Natural killer cell treated with Interleukin-12 subunit alpha and Interleukin-12 subunit beta and Interleukin-15 and Interleukin-18, amount 100 ng/mL, for 72 hours (primary cell): ENCODE data around the gene DENND2C. TPM values are rescaled to one million over a fixed set of nuclear protein-coding genes. Genes with fewer than 3 reads are reported as not detected.

Experiments
- ATAC-seq, 2 donors: fragments of 150-1000 bp; cut with Tn5 transposase in 1 of 2; sonication (Bioruptor Pico), chemical (Tn5 transposase) in 1 of 2; 2 replicates each; pipeline ENCODE4 v1.10.0; 2021
- DNase-seq: peaks from one replicate; pipeline ENCODE4 v3.0.0; 2022; ENCODE audit warnings: low spot score
- H3K27ac Mint-ChIP-seq, 2 donors: 1 replicate in 1 of 2; 2 replicates in 1 of 2; pipeline ENCODE4 v1.8.0; 2022; ENCODE audit warnings: mixed read lengths in 2 of 2, mild to moderate bottlenecking in 1 of 2, moderate library complexity in 1 of 2
- H3K27me3 Mint-ChIP-seq, 2 donors: 1 replicate in 1 of 2; 2 replicates in 1 of 2; pipeline ENCODE4 v1.8.0; 2022; ENCODE audit warnings: mixed read lengths in 2 of 2
- H3K36me3 Mint-ChIP-seq: one replicate; pipeline ENCODE4 v1.8.0; 2022; ENCODE audit warnings: mixed read lengths
- H3K4me1 Mint-ChIP-seq, 2 donors: 1 replicate in 1 of 2; 2 replicates in 1 of 2; pipeline ENCODE4 v1.8.0; 2022; ENCODE audit warnings: low read depth in 2 of 2, mixed read lengths in 2 of 2, mild to moderate bottlenecking in 1 of 2
- H3K4me3 Mint-ChIP-seq: one replicate; pipeline ENCODE4 v1.8.0; 2022; ENCODE audit warnings: mixed read lengths
- H3K9me3 Mint-ChIP-seq: 2 replicates; pipeline ENCODE4 v1.8.0; 2022; ENCODE audit warnings: mixed read lengths
- total RNA-seq, 2 donors: library from RNA; stranded (reverse); gene quantifications; one replicate each; pipeline ENCODE4 v1.2.3, GENCODE V29; 2022

Gene DENND2C, protein sequence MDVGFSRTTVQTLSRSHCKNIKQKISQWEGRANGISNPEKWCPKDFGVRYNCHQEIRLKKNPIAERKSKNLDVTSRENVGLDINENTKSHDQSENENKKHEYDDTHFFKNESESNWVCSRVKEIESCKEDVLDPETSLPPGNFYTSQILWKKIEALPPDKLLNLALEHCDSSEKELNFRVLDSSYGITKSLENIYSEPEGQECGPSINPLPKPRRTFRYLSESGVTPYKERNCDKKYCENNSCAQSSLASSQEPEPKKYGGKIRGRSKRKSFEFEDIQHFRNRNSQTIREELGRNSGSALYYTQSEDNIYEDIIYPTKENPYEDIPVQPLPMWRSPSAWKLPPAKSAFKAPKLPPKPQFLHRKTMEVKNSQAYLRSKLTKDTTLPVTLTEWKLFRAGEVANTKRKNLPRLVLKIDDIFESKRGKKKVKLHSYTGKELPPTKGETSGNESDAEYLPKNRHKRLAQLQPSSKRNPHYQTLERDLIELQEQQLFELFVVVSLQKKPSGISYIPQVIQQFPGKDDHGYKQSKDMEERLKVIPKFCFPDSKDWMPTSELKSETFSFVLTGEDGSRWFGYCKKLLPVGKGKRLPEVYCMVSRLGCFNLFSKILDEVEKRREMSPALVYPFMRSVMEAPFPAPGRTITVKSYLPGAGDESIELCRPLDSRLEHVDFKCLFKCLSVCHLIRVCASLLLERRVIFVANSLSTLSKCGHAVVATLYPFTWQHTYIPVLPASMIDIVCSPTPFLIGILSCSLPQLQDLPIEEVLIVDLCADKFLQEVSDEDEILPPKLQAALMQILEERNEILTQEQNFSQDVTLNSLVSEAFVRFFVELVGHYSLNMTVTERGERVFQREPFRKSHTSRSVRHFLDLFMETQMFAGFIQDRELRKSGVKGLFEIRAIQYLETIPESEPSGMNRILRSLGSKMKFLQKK
- total RNA-seq, result 1 to 10 TPM in 1 of 2 donors, under 1 TPM in 1; 0.81 to 1.2 TPM

DNA sequence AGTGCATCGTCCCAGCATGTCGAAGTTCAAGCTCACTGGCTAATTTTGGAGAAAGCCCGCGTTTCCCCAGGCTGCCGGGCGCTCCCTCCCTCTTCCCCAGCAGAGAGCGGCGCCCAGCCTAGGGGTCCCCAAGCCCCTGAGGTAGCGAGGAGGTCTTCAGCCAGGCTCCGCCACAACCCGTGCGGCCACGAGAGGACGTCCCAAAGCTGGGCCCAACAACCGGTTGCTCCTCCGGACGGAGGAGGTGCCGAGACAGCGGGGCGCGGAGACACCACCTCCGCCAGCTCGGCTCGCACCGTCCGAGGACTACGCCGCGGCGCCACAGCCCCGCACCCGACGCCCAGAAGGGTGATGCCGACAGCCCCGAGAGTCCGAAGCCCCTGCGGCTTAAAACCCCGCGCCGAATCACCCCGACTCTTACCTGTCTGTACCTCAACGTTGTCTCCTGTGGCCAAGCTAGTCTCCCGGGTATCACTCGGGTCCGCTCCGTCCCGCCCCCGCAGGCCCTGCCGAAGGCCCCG is at the start of gene DENND2C:
TSS of gene DENND2C (minus strand) at position 488 of the 521 bp plus-strand sequence. CDS start 44,065 bp downstream, outside the sequence.
- DNase-seq, result no peak
- H3K27ac Mint-ChIP-seq, result no peak within 1 kb of the TSS
- H3K4me1 Mint-ChIP-seq, result peaks cover 3 to 12% of the 10 kb centered on the region in 2 donors
- no peaks in the 10 kb centered on the region for H3K36me3 Mint-ChIP-seq
- peak within 1 kb of the TSS; percentile 87 for H3K4me3 Mint-ChIP-seq
- no peaks in the 10 kb centered on the region for H3K9me3 Mint-ChIP-seq
- H3K27me3 Mint-ChIP-seq, result peaks cover 24 to 35% of the 10 kb centered on the region in 2 donors
- ATAC-seq, result peak; percentile 79 to 81

DNA sequence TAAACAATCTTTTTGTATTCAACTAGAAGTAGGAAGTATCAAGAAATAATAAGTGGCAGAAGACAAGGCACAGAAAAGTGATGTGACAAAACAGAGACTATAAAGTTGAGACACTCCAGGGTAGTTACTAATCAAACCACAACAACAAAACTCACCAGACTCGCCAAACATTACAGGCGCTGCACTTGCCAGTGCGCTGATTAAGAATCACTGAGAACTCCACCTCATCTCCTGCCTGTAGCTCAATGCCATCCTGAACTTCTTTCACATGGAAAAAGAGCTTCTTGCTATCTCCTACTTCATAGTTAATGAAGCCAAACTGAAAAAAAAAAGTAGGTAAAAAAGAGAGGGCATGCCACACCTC is 49.6 kb upstream of the DENND2C start:
- Mint-ChIP-seq H3K4me3 (no peak overlapping the region), H3K27ac (peak overlapping the region; percentile 57 to 64), H3K27me3 (no peaks in the 10 kb centered on the region), H3K36me3 (peaks cover 54% of the 10 kb centered on the region), H3K9me3 (no peaks in the 10 kb centered on the region), H3K4me1 (peaks cover 16 to 29% of the 10 kb centered on the region in 2 donors)
- DNase-seq, result no peak
- ATAC-seq, result no peak

DNA sequence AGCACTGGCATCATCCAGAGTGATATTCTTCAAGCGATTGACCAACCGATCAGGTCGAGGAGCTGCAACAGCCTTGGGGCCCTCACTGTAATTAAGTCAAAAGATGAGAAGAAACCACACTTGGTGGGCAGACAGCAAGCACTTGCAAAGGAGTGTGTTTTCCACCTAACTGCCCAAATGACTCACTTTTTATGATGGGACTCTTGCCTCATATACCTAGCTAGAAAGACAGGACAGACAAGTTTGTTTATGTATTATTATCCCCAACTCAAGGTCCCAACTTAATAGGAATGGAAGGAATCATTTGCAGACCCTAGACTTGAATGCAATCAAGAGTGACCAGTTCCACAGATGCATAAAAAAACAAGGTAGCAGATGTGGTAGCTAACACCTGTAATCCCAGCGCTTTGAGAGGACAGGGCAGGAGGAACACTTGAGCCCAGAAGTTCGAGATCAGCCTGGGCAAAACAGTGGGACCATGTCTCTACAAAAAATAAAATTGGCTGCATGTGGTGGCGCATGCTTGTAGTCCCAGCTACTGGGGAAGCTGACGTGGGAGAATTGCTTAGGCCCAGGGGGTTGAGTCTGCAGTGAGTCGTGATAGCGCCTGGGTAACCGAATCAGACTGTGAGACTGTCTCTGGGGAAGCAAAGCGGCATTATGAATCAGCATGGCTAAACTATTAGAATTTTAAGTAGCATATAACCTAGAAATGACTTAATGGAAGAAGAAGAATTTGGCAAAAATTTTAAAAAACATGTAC is 49.0 kb upstream of the DENND2C start:
- H3K27ac Mint-ChIP-seq, result peak overlapping the region; percentile 57 to 64
- H3K36me3 Mint-ChIP-seq, result peaks cover 48% of the 10 kb centered on the region
- H3K27me3 Mint-ChIP-seq, result no peaks in the 10 kb centered on the region
- peaks cover 18 to 29% of the 10 kb centered on the region in 2 donors for H3K4me1 Mint-ChIP-seq
- no peaks in the 10 kb centered on the region for H3K9me3 Mint-ChIP-seq
- no peak for DNase-seq
- no peak overlapping the region for H3K4me3 Mint-ChIP-seq
- ATAC-seq, result no peak

- Mint-ChIP-seq H3K27ac (peak within 1 kb of the TSS; percentile 99 to 100), H3K4me3 (peak within 1 kb of the TSS; percentile 100), H3K36me3 (peaks cover 46% of the 10 kb centered on the region), H3K4me1 (peaks cover 24 to 35% of the 10 kb centered on the region in 2 donors), H3K9me3 (no peaks in the 10 kb centered on the region), H3K27me3 (no peaks in the 10 kb centered on the region)
- peak; percentile 98 for DNase-seq
- peak; percentile 99 for ATAC-seq
Measured at GRCh38 chr1:114716304-114717170, 46.7 kb upstream of the DENND2C start, which contains the start of gene NRAS. Gene NRAS (minus strand): TSS chr1:114716771. CDS start chr1:114716160, 611 bp downstream.

DNA sequence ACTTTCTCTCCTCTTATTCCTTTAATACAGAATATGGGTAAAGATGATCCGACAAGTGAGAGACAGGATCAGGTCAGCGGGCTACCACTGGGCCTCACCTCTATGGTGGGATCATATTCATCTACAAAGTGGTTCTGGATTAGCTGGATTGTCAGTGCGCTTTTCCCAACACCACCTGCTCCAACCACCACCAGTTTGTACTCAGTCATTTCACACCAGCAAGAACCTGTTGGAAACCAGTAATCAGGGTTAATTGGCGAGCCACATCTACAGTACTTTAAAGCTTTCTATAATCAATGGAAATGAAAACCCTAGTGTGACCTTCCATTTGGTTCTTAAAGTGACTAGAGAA is 46.1 kb upstream of the DENND2C start:
- DNase-seq, result no peak
- no peak for ATAC-seq
- peak overlapping the region; percentile 100 for H3K4me3 Mint-ChIP-seq
- peaks cover 24 to 35% of the 10 kb centered on the region in 2 donors for H3K4me1 Mint-ChIP-seq
- H3K27ac Mint-ChIP-seq, result peak overlapping the region; percentile 99 to 100
- H3K36me3 Mint-ChIP-seq, result peaks cover 42% of the 10 kb centered on the region
- no peaks in the 10 kb centered on the region for H3K27me3 Mint-ChIP-seq
- H3K9me3 Mint-ChIP-seq, result no peaks in the 10 kb centered on the region

DNA sequence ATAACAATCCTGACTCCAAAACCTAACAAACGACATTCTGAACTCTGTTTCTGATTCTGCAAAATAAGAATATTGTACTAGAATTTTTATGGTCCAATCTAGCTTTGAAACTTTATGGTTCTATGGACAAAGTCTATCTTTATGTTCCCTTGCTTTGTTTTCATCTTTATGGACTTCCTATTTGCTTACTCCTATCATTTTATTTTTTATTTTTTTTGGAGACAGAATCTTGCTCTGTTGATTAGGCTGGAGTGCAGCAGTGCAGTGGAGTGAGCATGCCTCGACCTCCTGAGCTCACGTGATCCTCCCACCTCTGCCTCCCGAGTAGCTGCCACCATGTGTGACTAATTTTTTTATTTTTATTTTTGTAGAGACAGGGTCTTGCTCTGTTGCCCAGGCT is 43.1 kb upstream of the DENND2C start:
- Mint-ChIP-seq H3K4me3 (no peak overlapping the region), H3K36me3 (peaks cover 23% of the 10 kb centered on the region), H3K27me3 (no peaks in the 10 kb centered on the region), H3K27ac (no peak overlapping the region), H3K9me3 (no peaks in the 10 kb centered on the region), H3K4me1 (peaks cover 25% of the 10 kb centered on the region in 2 donors)
- DNase-seq (no peak), ATAC-seq (no peak)

DNA sequence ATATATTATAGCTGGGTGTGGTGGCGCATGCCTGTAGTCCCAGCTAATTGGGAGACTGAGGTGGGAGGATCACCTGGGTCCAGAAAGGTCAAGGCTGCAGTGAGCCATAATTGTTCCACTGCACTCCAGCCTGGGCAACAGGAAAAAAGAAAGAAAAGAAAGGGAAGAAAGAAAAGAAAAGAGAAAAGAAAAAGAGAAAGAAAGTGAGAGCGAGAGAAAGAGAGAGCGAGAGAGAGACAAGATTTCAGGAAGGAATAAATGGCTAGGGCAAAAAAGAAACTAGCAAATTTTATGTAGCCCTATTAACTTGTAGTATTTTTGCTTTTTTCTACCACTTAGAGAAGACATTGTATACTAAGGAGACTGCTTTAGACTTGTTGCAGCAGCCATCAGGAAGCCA is 40.5 kb upstream of the DENND2C start:
- Mint-ChIP-seq H3K27me3 (no peaks in the 10 kb centered on the region), H3K36me3 (peaks cover 19% of the 10 kb centered on the region), H3K27ac (no peak overlapping the region), H3K4me3 (no peak overlapping the region), H3K9me3 (no peaks in the 10 kb centered on the region), H3K4me1 (peaks cover 6 to 14% of the 10 kb centered on the region in 2 donors)
- DNase-seq (no peak), ATAC-seq (no peak)

DNA sequence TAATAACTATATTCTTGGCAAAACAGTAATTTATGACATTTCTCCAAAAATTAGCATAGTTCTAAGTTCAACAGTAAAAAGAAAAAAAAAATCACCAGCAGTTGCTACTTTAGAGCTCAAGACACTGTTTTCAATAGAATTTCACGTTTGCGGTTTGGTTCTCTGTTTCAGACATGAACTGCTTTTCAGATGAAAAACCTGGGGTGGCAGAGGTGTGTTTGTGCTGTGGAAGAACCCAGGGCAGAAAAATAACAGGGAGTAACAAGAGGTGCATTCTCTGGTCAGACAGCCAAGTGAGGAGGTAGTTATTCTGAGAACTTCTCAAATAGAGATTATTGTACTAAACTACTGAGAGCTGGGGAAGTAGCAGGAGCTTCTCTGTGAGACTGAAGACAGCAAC is 37.8 kb upstream of the DENND2C start:
- ATAC-seq (no peak), DNase-seq (no peak)
- Mint-ChIP-seq H3K36me3 (peaks cover 12% of the 10 kb centered on the region), H3K4me3 (no peak overlapping the region), H3K4me1 (peaks cover 0 to 7% of the 10 kb centered on the region in 2 donors), H3K9me3 (no peaks in the 10 kb centered on the region), H3K27me3 (no peaks in the 10 kb centered on the region), H3K27ac (no peak overlapping the region)

DNA sequence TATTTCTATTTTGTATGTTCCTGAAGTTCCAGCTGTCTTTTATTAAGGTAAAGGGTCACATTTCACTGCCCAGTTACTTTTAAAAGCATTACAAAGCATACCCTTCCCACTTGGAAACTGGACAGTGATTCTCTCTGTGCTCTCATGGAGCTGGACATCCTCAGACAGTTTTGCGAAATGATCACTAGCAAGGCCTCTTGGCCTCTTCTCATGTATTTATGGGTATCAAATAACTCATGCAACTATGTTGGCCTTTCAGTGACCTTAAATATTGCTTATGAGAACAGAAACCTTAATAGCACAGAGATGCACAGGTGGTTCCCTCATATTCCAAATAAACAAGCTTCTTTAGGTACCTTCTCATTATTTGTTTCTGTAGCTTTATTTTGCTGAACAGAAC is 33.4 kb upstream of the DENND2C start:
- Mint-ChIP-seq H3K36me3 (peaks cover 7% of the 10 kb centered on the region), H3K27me3 (no peaks in the 10 kb centered on the region), H3K27ac (no peak overlapping the region), H3K4me3 (no peak overlapping the region), H3K4me1 (peaks cover 0 to 3% of the 10 kb centered on the region in 2 donors), H3K9me3 (no peaks in the 10 kb centered on the region)
- DNase-seq, result no peak
- ATAC-seq, result no peak

- no peak overlapping the region for H3K4me3 Mint-ChIP-seq
- ATAC-seq (no peak), DNase-seq (no peak)
- H3K9me3 Mint-ChIP-seq, result no peaks in the 10 kb centered on the region
- H3K27ac Mint-ChIP-seq, result no peak overlapping the region
- H3K4me1 Mint-ChIP-seq, result peaks cover 0 to 3% of the 10 kb centered on the region in 2 donors
- no peaks in the 10 kb centered on the region for H3K27me3 Mint-ChIP-seq
- H3K36me3 Mint-ChIP-seq, result peaks cover 5% of the 10 kb centered on the region
Measured at GRCh38 chr1:114702737-114703136, 32.9 kb upstream of the DENND2C start.

DNA sequence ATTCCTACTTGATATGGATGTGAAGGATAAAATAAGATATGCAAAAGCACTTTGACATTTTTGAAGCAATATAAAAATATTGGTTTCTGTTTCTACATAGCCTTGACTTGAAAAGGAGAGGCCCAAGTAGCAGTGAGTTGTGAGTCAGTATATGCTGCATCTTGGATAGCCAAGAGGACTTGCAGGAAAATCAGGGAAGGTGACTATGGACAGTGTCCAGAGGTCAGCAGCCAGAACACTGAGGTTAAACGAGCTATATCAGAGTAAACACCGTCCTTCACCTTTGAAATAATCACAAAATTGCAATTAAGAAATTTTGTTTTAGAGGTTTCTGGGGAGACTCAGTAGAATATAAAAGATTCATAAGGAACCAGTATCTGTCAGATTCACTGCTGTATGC is 32.1 kb upstream of the DENND2C start:
- no peaks in the 10 kb centered on the region for H3K36me3 Mint-ChIP-seq
- no peaks in the 10 kb centered on the region for H3K9me3 Mint-ChIP-seq
- no peak overlapping the region for H3K27ac Mint-ChIP-seq
- no peak overlapping the region for H3K4me3 Mint-ChIP-seq
- peaks cover 0 to 3% of the 10 kb centered on the region in 2 donors for H3K27me3 Mint-ChIP-seq
- DNase-seq, result no peak
- no peaks in the 10 kb centered on the region for H3K4me1 Mint-ChIP-seq
- no peak for ATAC-seq

DNA sequence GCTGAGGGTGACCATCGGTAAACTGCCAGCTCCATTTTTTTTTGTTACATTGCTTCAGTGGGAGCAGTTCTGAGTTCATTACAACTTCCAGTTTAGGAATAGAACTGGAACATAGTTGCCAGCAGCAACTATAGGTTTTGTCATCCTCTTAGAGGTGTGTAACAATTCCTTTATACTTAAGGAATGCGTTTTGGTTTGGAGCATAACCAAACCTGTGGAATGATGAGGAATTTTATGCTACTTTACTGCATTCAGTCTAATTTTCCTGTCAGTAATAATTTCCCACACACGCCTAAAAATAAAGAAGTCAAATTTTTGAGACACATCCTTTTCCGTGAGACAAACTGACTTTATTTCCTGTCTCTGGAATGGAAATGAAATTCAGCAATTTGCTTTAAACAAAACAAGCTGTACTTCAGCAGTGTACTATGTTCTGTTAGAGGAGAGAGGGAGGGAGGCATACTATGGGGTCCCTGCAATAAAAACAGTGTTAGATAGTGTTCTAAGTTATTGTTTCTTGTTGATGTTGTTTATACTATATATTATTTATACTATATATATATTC is 30.3 kb upstream of the DENND2C start:
- ATAC-seq (no peak), DNase-seq (no peak)
- H3K4me3 Mint-ChIP-seq, result no peak overlapping the region
- no peak overlapping the region for H3K27ac Mint-ChIP-seq
- H3K9me3 Mint-ChIP-seq, result no peaks in the 10 kb centered on the region
- no peaks in the 10 kb centered on the region for H3K4me1 Mint-ChIP-seq
- H3K27me3 Mint-ChIP-seq, result peaks cover 3 to 5% of the 10 kb centered on the region in 2 donors
- H3K36me3 Mint-ChIP-seq, result no peaks in the 10 kb centered on the region
